ENCODE measurements around the gene ZNF280D. TPM values are rescaled to one million over a fixed set of nuclear protein-coding genes. Genes with fewer than 3 reads are reported as not detected.

Gene ZNF280D
- polyA plus RNA-seq, 2 donors: 7.1 to 13.2 TPM

GRCh38 chr15:56736881-56737707 lies 3.8 kb upstream of the ZNF280D start:
- Histone ChIP-seq H3K36me3 (ENCODE audit: control insufficient read depth in 2 of 2, insufficient read depth in 2 of 2, low read length in 1 of 2) (no peaks in the 10 kb centered on the region), H3K4me3 (ENCODE audit: low read depth in 1 of 2, low read length in 2 of 2) (no peak overlapping the region), H3K27me3 (ENCODE audit: control insufficient read depth in 1 of 2, insufficient read depth in 2 of 2, low read length in 2 of 2) (no peaks in the 10 kb centered on the region), H3K9me3 (ENCODE audit: control insufficient read depth in 2 of 2, insufficient read depth in 1 of 2, low read depth in 1 of 2, low read length in 1 of 2) (no peaks in the 10 kb centered on the region), H3K4me1 (ENCODE audit: control insufficient read depth in 2 of 2, insufficient read depth in 2 of 2, low read length in 1 of 2) (peaks cover 0 to 3% of the 10 kb centered on the region in 2 donors), H3K27ac (ENCODE audit: low read depth in 2 of 2, low read length in 1 of 2) (no peak overlapping the region)
- WGBS, 2 donors: 54 to 62% methylated on average over 5 of the region's 5 CpGs

GRCh38 chr15:56736308-56736707 lies 3.0 kb upstream of the ZNF280D start:
- H3K4me1 ChIP-seq (ENCODE audit: control insufficient read depth in 2 of 2, insufficient read depth in 2 of 2, low read length in 1 of 2): peaks cover 0 to 3% of the 10 kb centered on the region in 2 donors
- no peak overlapping the region for H3K4me3 ChIP-seq (ENCODE audit: low read depth in 1 of 2, low read length in 2 of 2)
- H3K27ac ChIP-seq (ENCODE audit: low read depth in 2 of 2, low read length in 1 of 2): no peak overlapping the region
- H3K9me3 ChIP-seq (ENCODE audit: control insufficient read depth in 2 of 2, insufficient read depth in 1 of 2, low read depth in 1 of 2, low read length in 1 of 2): no peaks in the 10 kb centered on the region
- WGBS, 2 donors: 61 to 71% methylated on average over 6 of the region's 6 CpGs
- no peaks in the 10 kb centered on the region for H3K36me3 ChIP-seq (ENCODE audit: control insufficient read depth in 2 of 2, insufficient read depth in 2 of 2, low read length in 1 of 2)
- H3K27me3 ChIP-seq (ENCODE audit: control insufficient read depth in 1 of 2, insufficient read depth in 2 of 2, low read length in 2 of 2): no peaks in the 10 kb centered on the region

GRCh38 chr15:56735589-56735988 lies 2.3 kb upstream of the ZNF280D start:
- Histone ChIP-seq H3K4me3 (ENCODE audit: low read depth in 1 of 2, low read length in 2 of 2) (no peak overlapping the region), H3K9me3 (ENCODE audit: control insufficient read depth in 2 of 2, insufficient read depth in 1 of 2, low read depth in 1 of 2, low read length in 1 of 2) (no peaks in the 10 kb centered on the region), H3K27me3 (ENCODE audit: control insufficient read depth in 1 of 2, insufficient read depth in 2 of 2, low read length in 2 of 2) (no peaks in the 10 kb centered on the region), H3K27ac (ENCODE audit: low read depth in 2 of 2, low read length in 1 of 2) (no peak overlapping the region), H3K36me3 (ENCODE audit: control insufficient read depth in 2 of 2, insufficient read depth in 2 of 2, low read length in 1 of 2) (no peaks in the 10 kb centered on the region), H3K4me1 (ENCODE audit: control insufficient read depth in 2 of 2, insufficient read depth in 2 of 2, low read length in 1 of 2) (peaks cover 0 to 3% of the 10 kb centered on the region in 2 donors)
- WGBS, 2 donors: 59 to 61% methylated on average over 3 of the region's 3 CpGs

- WGBS, 2 donors: 88% methylated on average over 9 of the region's 9 CpGs
- Histone ChIP-seq H3K4me3 (ENCODE audit: low read depth in 1 of 2, low read length in 2 of 2) (peak overlapping the region; percentile 77 to 80), H3K9me3 (ENCODE audit: control insufficient read depth in 2 of 2, insufficient read depth in 1 of 2, low read depth in 1 of 2, low read length in 1 of 2) (no peaks in the 10 kb centered on the region), H3K36me3 (ENCODE audit: control insufficient read depth in 2 of 2, insufficient read depth in 2 of 2, low read length in 1 of 2) (no peaks in the 10 kb centered on the region), H3K27ac (ENCODE audit: low read depth in 2 of 2, low read length in 1 of 2) (peak overlapping the region; percentile 90 to 94), H3K27me3 (ENCODE audit: control insufficient read depth in 1 of 2, insufficient read depth in 2 of 2, low read length in 2 of 2) (no peaks in the 10 kb centered on the region), H3K4me1 (ENCODE audit: control insufficient read depth in 2 of 2, insufficient read depth in 2 of 2, low read length in 1 of 2) (peaks cover 0 to 3% of the 10 kb centered on the region in 2 donors)
Measured at GRCh38 chr15:56734013-56734635, 815 bp upstream of the ZNF280D start.

GRCh38 chr15:56732886-56733135 lies 498 bp downstream of the ZNF280D start:
- no peaks in the 10 kb centered on the region for H3K27me3 ChIP-seq (ENCODE audit: control insufficient read depth in 1 of 2, insufficient read depth in 2 of 2, low read length in 2 of 2)
- no peaks in the 10 kb centered on the region for H3K9me3 ChIP-seq (ENCODE audit: control insufficient read depth in 2 of 2, insufficient read depth in 1 of 2, low read depth in 1 of 2, low read length in 1 of 2)
- H3K4me3 ChIP-seq (ENCODE audit: low read depth in 1 of 2, low read length in 2 of 2): peak overlapping the region; percentile 77 to 80
- WGBS, 2 donors: 1% methylated on average over 8 of the region's 8 CpGs
- H3K36me3 ChIP-seq (ENCODE audit: control insufficient read depth in 2 of 2, insufficient read depth in 2 of 2, low read length in 1 of 2): no peaks in the 10 kb centered on the region
- peaks cover 0 to 3% of the 10 kb centered on the region in 2 donors for H3K4me1 ChIP-seq (ENCODE audit: control insufficient read depth in 2 of 2, insufficient read depth in 2 of 2, low read length in 1 of 2)
- peak overlapping the region; percentile 90 to 94 for H3K27ac ChIP-seq (ENCODE audit: low read depth in 2 of 2, low read length in 1 of 2)

- H3K4me1 ChIP-seq (ENCODE audit: control insufficient read depth in 2 of 2, insufficient read depth in 2 of 2, low read length in 1 of 2): peaks cover 0 to 3% of the 10 kb centered on the region in 2 donors
- WGBS, 2 donors: 4 to 6% methylated on average over 12 of the region's 12 CpGs
- H3K36me3 ChIP-seq (ENCODE audit: control insufficient read depth in 2 of 2, insufficient read depth in 2 of 2, low read length in 1 of 2): no peaks in the 10 kb centered on the region
Measured at GRCh38 chr15:56732135-56732885, 999 bp downstream of the ZNF280D start.

GRCh38 chr15:56731548-56731947 lies 1.8 kb downstream of the ZNF280D start:
- 69 to 78% methylated on average over 8 of the region's 8 CpGs for WGBS, 2 donors
- Histone ChIP-seq H3K27ac (ENCODE audit: low read depth in 2 of 2, low read length in 1 of 2) (peak overlapping the region; percentile 59 to 94), H3K36me3 (ENCODE audit: control insufficient read depth in 2 of 2, insufficient read depth in 2 of 2, low read length in 1 of 2) (no peaks in the 10 kb centered on the region), H3K4me1 (ENCODE audit: control insufficient read depth in 2 of 2, insufficient read depth in 2 of 2, low read length in 1 of 2) (peaks cover 0 to 3% of the 10 kb centered on the region in 2 donors), H3K4me3 (ENCODE audit: low read depth in 1 of 2, low read length in 2 of 2) (peak overlapping the region in 1 of 2 donors; percentile 80), H3K9me3 (ENCODE audit: control insufficient read depth in 2 of 2, insufficient read depth in 1 of 2, low read depth in 1 of 2, low read length in 1 of 2) (no peaks in the 10 kb centered on the region), H3K27me3 (ENCODE audit: control insufficient read depth in 1 of 2, insufficient read depth in 2 of 2, low read length in 2 of 2) (no peaks in the 10 kb centered on the region)

More at GRCh38 chr15:56732135-56732885, 999 bp downstream of the ZNF280D start:
- Histone ChIP-seq H3K27ac (ENCODE audit: low read depth in 2 of 2, low read length in 1 of 2) (peak overlapping the region; percentile 90 to 94), H3K27me3 (ENCODE audit: control insufficient read depth in 1 of 2, insufficient read depth in 2 of 2, low read length in 2 of 2) (no peaks in the 10 kb centered on the region), H3K9me3 (ENCODE audit: control insufficient read depth in 2 of 2, insufficient read depth in 1 of 2, low read depth in 1 of 2, low read length in 1 of 2) (no peaks in the 10 kb centered on the region), H3K4me3 (ENCODE audit: low read depth in 1 of 2, low read length in 2 of 2) (peak overlapping the region; percentile 77 to 80)

- Histone ChIP-seq H3K27me3 (ENCODE audit: control insufficient read depth in 1 of 2, insufficient read depth in 2 of 2, low read length in 2 of 2) (no peaks in the 10 kb centered on the region), H3K9me3 (ENCODE audit: control insufficient read depth in 2 of 2, insufficient read depth in 1 of 2, low read depth in 1 of 2, low read length in 1 of 2) (no peaks in the 10 kb centered on the region), H3K36me3 (ENCODE audit: control insufficient read depth in 2 of 2, insufficient read depth in 2 of 2, low read length in 1 of 2) (no peaks in the 10 kb centered on the region), H3K27ac (ENCODE audit: low read depth in 2 of 2, low read length in 1 of 2) (no peak overlapping the region), H3K4me3 (ENCODE audit: low read depth in 1 of 2, low read length in 2 of 2) (no peak overlapping the region), H3K4me1 (ENCODE audit: control insufficient read depth in 2 of 2, insufficient read depth in 2 of 2, low read length in 1 of 2) (peaks cover 0 to 3% of the 10 kb centered on the region in 2 donors)
- WGBS, 2 donors: 66 to 83% methylated on average over 2 of the region's 2 CpGs
Measured at GRCh38 chr15:56729561-56729960, 3.7 kb downstream of the ZNF280D start.

DNA sequence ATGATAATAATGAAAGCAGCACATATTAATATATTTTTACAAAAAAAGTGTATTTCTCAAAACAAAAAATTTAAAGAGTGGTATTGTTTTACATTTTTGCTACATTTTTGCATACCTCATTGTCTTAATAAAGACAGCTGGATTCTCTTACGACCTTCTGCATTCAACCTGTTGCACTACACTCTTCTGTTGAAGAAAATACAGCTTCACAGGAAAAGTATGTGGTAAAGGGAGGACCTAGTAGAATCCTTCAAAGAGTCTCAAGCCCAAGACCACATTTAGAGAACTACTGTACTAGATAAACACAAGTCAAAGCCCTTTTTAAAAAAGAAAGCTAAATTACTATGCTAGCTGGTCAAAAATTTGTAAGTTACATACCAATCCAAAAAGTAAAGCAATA lies 7.9 kb downstream of the ZNF280D start:
- no peaks in the 10 kb centered on the region for H3K4me1 ChIP-seq (ENCODE audit: control insufficient read depth in 2 of 2, insufficient read depth in 2 of 2, low read length in 1 of 2)
- no peak overlapping the region for H3K27ac ChIP-seq (ENCODE audit: low read depth in 2 of 2, low read length in 1 of 2)
- 76 to 79% methylated on average over 1 of the region's 1 CpG for WGBS, 2 donors

More for the DNA sequence above, 7.9 kb downstream of the ZNF280D start:
- H3K36me3 ChIP-seq (ENCODE audit: control insufficient read depth in 2 of 2, insufficient read depth in 2 of 2, low read length in 1 of 2): no peaks in the 10 kb centered on the region
- H3K4me3 ChIP-seq (ENCODE audit: low read depth in 1 of 2, low read length in 2 of 2): no peak overlapping the region
- H3K9me3 ChIP-seq (ENCODE audit: control insufficient read depth in 2 of 2, insufficient read depth in 1 of 2, low read depth in 1 of 2, low read length in 1 of 2): no peaks in the 10 kb centered on the region
- H3K27me3 ChIP-seq (ENCODE audit: control insufficient read depth in 1 of 2, insufficient read depth in 2 of 2, low read length in 2 of 2): no peaks in the 10 kb centered on the region

All from esophagus (tissue), 2 donors.